K562 (cell line): ENCODE results near the gene PPP2R3C. TPM values are rescaled to one million over a fixed set of nuclear protein-coding genes. Genes with fewer than 3 reads are reported as not detected.

ENCODE experiments used
- PHF20 ChIP-seq: fragments of 450-650 bp; IDR thresholded peaks from 2 replicates; pipeline ENCODE4 v1.6.1; 2018; ENCODE audit not compliant: partially characterized antibody
- polyA plus RNA-seq, 8 experiments: library from polyadenylated mRNA; depleted of rRNA in 4 of 8; stranded (reverse) in 5 of 8; unstranded in 3 of 8; fragments of >200 nt; fragmentation: Nextera tagmentation in 2 of 8; fragmentation: Illumina TruSeq in 1 of 8; extraction: Ambion mirVana in 2 of 8; extraction: Trizol in 1 of 8; gene quantifications; 2 replicates each; pipeline versions ENCODE4 v1.2.1 to v1.2.3, GENCODE V29; 2011 to 2014; ENCODE audit warnings: inconsistent platforms in 1 of 8, missing spikeins in 1 of 8
- total RNA-seq, 7 experiments: library from RNA; depleted of rRNA in 6 of 7; stranded (reverse); fragments of >200 nt in 6 of 7; fragmentation: Illumina TruSeq in 2 of 7; extraction: Trizol in 2 of 7; gene quantifications; 2 replicates each; pipeline versions ENCODE4 v1.2.1 to v1.2.3, GENCODE V29; 2011 to 2021; ENCODE audit warnings: low replicate concordance in 1 of 7
- TF ChIP-seq, protein P1 (sequence below), 2 experiments: fragments of 450-650 bp; IDR thresholded peaks; 2 replicates each; pipeline ENCODE4 v1.6.1; 2016; ENCODE audit warnings: mild to moderate bottlenecking in 2 of 2, borderline replicate concordance in 1 of 2, low read depth in 1 of 2, moderate library complexity in 1 of 2

PPP2R3C gene
- total and polyA plus RNA-seq, 9 of the 15 experiments (the other 6 are each of a cell fraction or from before 2014, with no cell fraction given): 14.7 to 43.3 (median 22.7) TPM

DNA sequence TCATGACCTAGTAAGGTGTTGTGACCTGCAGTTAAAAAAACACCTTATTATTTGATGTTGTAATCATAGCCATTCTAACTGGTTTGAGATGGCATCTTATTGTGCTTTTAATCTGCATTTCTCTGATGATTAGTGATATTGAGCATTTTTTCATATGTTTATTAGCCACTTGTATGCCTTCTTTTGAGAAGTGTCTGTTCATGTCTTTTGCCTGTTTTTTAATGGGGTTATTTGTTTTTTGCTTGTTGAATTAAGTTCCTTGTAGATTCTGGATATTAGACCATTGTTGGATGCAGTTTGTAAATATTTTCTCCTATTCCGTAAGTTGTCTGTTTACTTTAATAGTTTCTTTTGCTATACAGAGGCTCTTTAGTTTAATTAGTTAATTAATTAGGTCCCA, 41.6 kb upstream of the PPP2R3C start (continued):
- TF ChIP-seq, protein P1, sequence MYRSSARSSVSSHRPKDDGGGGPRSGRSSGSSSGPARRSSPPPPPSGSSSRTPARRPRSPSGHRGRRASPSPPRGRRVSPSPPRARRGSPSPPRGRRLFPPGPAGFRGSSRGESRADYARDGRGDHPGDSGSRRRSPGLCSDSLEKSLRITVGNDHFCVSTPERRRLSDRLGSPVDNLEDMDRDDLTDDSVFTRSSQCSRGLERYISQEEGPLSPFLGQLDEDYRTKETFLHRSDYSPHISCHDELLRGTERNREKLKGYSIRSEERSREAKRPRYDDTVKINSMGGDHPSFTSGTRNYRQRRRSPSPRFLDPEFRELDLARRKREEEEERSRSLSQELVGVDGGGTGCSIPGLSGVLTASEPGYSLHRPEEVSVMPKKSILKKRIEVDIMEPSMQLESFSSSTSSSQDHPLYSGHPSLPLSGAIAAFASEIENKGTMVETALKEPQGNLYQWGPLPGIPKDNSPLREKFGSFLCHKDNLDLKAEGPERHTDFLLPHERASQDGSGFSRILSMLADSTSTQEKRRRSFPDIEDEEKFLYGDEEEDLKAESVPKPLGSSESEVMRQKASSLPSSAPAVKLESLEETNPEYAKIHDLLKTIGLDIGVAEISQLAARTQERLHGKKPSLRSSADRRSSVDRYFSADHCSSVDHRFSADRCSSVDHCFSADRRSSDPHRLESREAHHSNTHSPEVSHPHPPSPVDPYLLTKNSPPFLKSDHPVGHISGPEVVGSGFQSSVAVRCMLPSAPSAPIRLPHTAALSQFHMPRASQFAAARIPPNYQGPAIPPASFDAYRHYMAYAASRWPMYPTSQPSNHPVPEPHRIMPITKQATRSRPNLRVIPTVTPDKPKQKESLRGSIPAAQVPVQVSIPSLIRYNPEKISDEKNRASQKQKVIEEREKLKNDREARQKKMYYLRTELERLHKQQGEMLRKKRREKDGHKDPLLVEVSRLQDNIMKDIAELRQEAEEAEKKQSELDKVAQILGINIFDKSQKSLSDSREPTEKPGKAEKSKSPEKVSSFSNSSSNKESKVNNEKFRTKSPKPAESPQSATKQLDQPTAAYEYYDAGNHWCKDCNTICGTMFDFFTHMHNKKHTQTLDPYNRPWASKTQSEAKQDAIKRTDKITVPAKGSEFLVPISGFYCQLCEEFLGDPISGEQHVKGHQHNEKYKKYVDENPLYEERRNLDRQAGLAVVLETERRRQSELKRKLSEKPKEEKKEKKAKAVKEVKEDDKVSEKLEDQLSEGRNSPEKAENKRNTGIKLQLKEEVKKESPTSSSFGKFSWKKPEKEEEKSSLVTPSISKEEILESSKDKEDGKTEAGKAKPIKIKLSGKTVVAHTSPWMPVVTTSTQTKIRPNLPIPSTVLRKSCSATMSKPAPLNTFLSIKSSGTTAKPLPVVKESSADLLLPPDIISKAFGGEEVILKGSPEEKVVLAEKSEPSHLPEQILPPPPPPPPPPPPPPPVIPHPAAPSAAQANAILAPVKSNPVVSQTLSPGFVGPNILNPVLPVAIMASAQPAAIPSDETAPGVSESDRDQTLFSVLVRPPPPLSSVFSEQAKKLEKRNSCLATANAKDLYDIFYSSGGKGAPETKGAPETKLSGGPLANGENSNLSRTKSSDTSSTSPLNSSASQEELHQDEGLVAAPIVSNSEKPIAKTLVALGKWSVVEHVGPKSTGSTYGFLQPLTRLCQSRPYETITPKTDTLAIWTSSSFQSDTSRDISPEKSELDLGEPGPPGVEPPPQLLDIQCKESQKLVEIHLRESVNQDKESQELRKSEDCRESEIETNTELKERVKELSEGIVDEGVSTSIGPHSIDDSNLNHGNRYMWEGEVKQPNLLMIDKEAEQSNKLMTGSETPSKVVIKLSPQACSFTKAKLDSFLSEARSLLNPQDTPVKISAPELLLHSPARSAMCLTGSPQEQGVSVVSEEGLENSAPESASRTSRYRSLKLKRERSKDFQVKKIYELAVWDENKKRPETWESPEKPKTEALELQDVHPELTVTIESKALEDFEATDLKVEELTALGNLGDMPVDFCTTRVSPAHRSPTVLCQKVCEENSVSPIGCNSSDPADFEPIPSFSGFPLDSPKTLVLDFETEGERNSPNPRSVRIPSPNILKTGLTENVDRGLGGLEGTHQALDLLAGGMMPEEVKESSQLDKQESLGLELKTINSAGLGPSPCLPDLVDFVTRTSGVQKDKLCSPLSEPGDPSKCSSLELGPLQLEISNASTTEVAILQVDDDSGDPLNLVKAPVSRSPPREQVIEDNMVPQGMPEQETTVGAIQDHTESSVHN (IDR thresholded peaks at IDR 0.05; ENCODE audit: borderline replicate concordance in 1 of 2, low read depth in 1 of 2): no peak
- no peak for TF ChIP-seq PHF20
